Measurements from ENCODE around the gene PRUNE2. TPM values are rescaled to one million over a fixed set of nuclear protein-coding genes. Genes with fewer than 3 reads are reported as not detected.

PRUNE2 gene
- polyA plus RNA-seq, 1 experiment: 0.78 TPM

DNA sequence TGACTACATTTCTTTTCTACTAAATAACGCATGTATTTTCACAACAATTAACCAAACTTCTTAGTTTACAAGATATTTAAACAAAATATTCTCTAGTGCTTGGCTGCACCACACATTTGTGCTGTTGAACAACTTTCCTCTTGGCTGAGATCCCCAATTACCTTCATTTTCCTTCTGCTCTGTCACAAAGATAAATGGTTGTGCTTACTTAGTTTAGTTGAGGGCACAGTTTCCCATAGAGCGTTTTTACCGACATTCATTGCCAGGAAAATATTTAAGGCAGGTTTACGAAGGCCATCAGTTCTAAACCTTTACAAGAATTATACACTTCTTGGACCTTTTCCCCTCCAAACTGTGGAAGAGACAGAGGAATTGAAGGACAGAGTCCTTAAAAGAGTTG is 60.7 kb downstream of the PRUNE2 start:
- H3K36me3 ChIP-seq (ENCODE audit: control insufficient read depth, insufficient read depth, low read length): no peaks in the 10 kb centered on the region
- no peaks in the 10 kb centered on the region for H3K27me3 ChIP-seq (ENCODE audit: control insufficient read depth, insufficient read depth, low read length)
- ChIA-PET POLR2A (interaction anchor here (0.9 kb wide), 1 partner anchor 394 kb away, joined by 9 read pairs; no protein-coding TSS in a partner anchor), CTCF (interaction anchor here (1.3 kb wide), 1 partner anchor 11 kb away, joined by 3 read pairs; no protein-coding TSS in a partner anchor)
- TF ChIP-seq, protein P1, sequence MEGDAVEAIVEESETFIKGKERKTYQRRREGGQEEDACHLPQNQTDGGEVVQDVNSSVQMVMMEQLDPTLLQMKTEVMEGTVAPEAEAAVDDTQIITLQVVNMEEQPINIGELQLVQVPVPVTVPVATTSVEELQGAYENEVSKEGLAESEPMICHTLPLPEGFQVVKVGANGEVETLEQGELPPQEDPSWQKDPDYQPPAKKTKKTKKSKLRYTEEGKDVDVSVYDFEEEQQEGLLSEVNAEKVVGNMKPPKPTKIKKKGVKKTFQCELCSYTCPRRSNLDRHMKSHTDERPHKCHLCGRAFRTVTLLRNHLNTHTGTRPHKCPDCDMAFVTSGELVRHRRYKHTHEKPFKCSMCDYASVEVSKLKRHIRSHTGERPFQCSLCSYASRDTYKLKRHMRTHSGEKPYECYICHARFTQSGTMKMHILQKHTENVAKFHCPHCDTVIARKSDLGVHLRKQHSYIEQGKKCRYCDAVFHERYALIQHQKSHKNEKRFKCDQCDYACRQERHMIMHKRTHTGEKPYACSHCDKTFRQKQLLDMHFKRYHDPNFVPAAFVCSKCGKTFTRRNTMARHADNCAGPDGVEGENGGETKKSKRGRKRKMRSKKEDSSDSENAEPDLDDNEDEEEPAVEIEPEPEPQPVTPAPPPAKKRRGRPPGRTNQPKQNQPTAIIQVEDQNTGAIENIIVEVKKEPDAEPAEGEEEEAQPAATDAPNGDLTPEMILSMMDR (IDR thresholded peaks at IDR 0.05; ENCODE audit: insufficient read depth, low read depth, low read length): no peak
- H3K4me3 ChIP-seq (ENCODE audit: low read depth, low read length): no peak overlapping the region
- no peak for DNase-seq (ENCODE audit: low read depth)

DNA sequence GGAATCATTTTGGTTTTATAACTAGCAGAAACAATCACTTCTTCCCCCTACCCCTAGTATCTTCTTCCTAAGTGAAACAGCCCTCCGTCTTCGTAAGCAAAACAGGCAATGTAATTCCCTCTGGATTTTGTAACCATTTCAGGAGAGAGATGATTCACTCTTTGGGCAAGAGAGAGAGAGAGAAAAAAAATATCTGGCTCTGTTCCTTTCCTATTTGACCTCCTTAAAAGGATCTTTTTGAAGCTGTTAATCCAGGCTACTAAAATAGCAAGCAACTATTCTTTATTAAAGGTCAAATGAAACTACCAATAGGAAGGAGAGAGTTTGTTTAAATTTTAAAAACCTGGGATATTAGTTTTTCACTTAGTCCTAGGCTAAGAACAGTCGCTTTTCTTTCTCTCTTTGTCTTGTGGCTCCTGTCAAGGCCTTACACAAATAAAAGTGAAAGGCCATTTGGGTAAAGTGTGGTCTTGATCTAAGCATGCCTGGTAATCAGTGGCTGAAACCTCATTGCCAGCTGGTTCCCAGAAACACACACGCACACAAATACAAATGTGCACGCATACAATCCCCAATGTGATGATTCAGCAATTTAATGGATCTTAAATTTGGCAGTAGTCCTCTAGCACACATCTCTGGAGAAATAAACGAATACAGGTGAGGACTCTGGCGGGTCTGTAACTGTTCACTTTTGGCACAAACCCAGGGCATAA is 70.2 kb downstream of the PRUNE2 start:
- TF ChIP-seq, protein P1 (IDR thresholded peaks at IDR 0.05; ENCODE audit: insufficient read depth, low read depth, low read length): no peak
- ChIA-PET CTCF (no interaction called here), POLR2A (interaction anchor here (0.5 to 0.6 kb wide), 2 partner anchors 436 to 471 kb away, joined by 3 to 4 read pairs; no protein-coding TSS in a partner anchor)
- no peaks in the 10 kb centered on the region for H3K27me3 ChIP-seq (ENCODE audit: control insufficient read depth, insufficient read depth, low read length)
- DNase-seq (ENCODE audit: low read depth): peak; percentile 61
- H3K4me3 ChIP-seq (ENCODE audit: low read depth, low read length): no peak overlapping the region
- no peaks in the 10 kb centered on the region for H3K36me3 ChIP-seq (ENCODE audit: control insufficient read depth, insufficient read depth, low read length)

DNA sequence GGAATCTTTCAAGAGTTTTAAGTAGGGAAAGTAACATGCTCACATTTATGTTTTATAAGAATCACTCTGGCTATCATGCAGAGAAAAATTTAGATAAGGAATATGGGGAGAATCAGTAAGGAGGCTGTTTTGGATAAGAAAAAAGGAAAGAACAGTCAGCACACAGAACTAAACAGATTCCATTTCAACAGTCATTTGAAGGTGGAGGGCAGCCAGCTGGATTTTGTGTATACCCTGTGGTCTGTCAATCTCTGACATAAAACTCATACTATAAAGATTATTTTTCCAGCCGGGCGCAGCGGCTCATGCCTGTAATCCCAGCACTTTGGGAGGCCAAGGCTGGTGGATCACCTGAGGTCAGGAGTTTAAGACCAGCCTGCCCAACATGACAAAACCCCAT is 77.5 kb downstream of the PRUNE2 start:
- POLR2A ChIA-PET: no interaction called here
- CTCF ChIA-PET: interaction anchor here (2.3 kb wide), 1 partner anchor 11 kb away, joined by 4 read pairs; no protein-coding TSS in a partner anchor
- no peak overlapping the region for H3K4me3 ChIP-seq (ENCODE audit: low read depth, low read length)
- TF ChIP-seq, protein P1 (IDR thresholded peaks at IDR 0.05; ENCODE audit: insufficient read depth, low read depth, low read length): no peak
- H3K36me3 ChIP-seq (ENCODE audit: control insufficient read depth, insufficient read depth, low read length): no peaks in the 10 kb centered on the region
- no peak for DNase-seq (ENCODE audit: low read depth)
- no peaks in the 10 kb centered on the region for H3K27me3 ChIP-seq (ENCODE audit: control insufficient read depth, insufficient read depth, low read length)

DNA sequence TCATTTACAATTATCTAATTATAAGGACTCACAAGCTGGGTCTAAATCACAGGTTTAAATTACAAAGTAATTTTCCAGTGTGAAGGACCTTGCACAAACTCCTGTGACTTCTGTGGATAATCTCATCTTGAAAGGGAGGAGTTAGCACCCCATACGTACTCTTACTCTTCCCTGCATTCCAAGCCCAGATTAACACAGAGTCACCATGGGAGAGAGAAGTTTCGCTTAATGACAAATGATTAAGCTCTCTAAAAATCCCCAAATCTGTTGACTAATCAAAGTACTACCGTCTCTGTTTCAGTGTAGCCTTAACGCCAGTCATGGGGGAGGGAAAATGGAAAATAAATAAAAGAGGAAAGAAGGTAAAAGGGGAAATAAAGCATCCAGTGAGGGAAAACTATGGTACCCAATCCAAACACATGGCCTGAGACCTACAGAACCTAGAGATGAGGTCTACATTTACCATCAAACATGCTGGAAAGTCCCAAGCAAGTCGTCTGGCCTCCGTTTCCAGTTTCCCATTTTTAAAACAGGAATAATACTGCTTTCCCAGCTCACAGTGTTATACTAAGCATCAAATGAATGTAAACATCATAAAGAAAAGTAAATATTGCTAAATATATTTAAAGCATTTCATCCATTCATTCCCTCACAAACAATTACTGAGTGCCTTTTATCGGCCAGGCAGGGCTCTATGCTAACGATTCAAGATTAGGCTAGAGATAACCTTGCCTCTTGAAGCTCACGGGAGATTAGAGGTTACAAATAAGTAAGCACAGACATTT is 78.4 kb downstream of the PRUNE2 start:
- no peaks in the 10 kb centered on the region for H3K27me3 ChIP-seq (ENCODE audit: control insufficient read depth, insufficient read depth, low read length)
- no peak for DNase-seq (ENCODE audit: low read depth)
- POLR2A ChIA-PET: no interaction called here
- H3K36me3 ChIP-seq (ENCODE audit: control insufficient read depth, insufficient read depth, low read length): no peaks in the 10 kb centered on the region
- CTCF ChIA-PET: interaction anchor here (1.5 to 2.3 kb wide), 2 partner anchors 10 to 167 kb away, joined by 3 to 4 read pairs; no protein-coding TSS in a partner anchor
- no peak overlapping the region for H3K4me3 ChIP-seq (ENCODE audit: low read depth, low read length)
- TF ChIP-seq, protein P1 (IDR thresholded peaks at IDR 0.05; ENCODE audit: insufficient read depth, low read depth, low read length): no peak

DNA sequence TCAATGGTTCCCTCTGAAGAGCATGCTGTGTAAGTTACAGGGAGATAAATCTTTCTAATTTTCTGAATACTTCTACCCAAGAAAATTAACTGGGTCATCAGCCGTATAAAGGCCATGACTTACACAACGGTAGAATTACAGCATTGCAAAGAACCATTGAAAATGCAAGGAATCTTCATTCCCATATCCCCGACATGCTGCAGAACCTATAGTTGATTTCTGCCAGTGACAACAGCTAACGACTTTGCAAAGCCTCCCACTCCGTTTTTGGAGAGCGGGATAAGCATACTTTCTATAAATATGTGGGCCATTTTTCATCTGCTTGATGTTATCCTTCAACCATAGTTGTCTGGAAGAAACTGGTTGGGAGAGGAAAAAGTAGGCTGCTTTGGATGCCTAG is 85.5 kb downstream of the PRUNE2 start:
- Histone ChIP-seq H3K27me3 (ENCODE audit: control insufficient read depth, insufficient read depth, low read length) (no peaks in the 10 kb centered on the region), H3K4me3 (ENCODE audit: low read depth, low read length) (no peak overlapping the region), H3K36me3 (ENCODE audit: control insufficient read depth, insufficient read depth, low read length) (no peaks in the 10 kb centered on the region)
- TF ChIP-seq, protein P1 (IDR thresholded peaks at IDR 0.05; ENCODE audit: insufficient read depth, low read depth, low read length): no peak
- ChIA-PET POLR2A (no interaction called here), CTCF (interaction anchor here (1.6 kb wide), 1 partner anchor 9 kb away, joined by 6 read pairs; no protein-coding TSS in a partner anchor)
- DNase-seq (ENCODE audit: low read depth): no peak
